Measurements from ENCODE around the gene HIRA.

The HIRA gene

GRCh38 chr22:19410941-19411689, 20.4 kb downstream of the HIRA start:
- no peak for DNase-seq (ENCODE audit: low read depth)

DNA sequence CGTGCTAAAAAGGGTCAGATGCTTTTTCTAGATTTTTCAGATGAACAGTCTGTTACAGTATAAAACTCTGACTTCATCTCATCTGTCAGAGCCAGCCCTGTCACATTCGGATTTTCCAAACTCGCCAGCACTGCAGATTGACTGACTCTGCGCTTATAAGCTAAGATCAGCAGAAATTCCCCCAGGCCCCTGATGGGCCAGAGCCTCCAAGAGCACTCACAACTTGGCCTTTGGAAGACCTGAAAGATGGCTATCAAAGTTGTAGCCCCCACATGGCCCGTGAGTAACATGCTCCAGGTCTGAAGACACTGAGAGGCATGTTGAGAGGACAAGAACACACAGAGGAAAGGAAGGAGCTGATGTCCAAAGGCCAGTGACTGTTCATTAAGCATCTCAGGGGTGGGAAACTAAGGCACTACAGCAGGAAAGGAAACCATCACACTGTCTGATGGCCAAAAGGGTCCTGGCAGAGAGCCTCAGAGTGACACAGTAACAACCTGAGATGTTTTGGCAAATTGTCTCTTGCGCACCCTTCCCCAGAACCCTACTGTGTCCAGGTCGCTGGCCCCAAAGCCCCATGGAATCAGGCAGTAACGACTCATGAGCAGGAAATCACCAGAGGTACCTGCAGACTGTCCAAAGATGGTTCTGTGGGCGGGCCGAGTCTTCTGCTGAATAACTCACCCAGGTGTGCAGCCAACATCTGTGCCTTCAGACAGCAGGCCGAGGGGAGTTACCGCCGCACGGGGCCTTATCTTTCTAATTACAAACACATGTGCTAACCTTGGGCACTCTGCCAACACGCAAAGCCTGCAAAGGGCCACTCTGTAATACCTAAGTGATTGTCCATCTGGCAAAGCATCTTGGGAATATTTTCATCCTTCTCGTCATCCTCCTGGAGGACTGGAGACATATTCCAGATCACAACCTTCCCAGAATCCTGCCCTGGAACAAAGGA, 23.6 kb downstream of the HIRA start:
- DNase-seq (ENCODE audit: low read depth): no peak

GRCh38 chr22:19406846-19407245, 24.7 kb downstream of the HIRA start:
- no peak for DNase-seq (ENCODE audit: low read depth)

GRCh38 chr22:19406281-19406811, 25.2 kb downstream of the HIRA start:
- no peak for DNase-seq (ENCODE audit: low read depth)

DNA sequence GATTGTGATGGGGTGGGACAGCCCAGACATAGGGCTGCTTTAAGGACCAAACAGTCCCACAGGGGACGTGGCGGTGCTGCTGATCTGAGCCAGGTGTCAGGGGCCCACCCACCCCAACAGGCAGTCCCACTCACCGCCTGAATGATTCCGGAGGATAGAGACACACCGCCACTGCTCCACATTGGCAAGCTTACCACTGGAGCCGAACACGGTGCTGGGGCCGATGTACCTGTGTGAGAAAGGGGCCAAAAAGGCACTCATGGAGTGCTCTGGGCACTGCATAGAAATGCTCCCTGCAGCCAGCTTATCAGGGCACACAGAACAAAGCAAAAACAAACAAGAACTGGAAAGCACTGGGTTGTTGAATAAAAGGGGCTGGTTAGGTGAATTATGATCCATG, 25.9 kb downstream of the HIRA start:
- DNase-seq (ENCODE audit: low read depth): no peak

- no peak for DNase-seq (ENCODE audit: low read depth)
These were observed 26.4 kb downstream of the HIRA start for GRCh38 chr22:19405133-19405532.

- no peak for DNase-seq (ENCODE audit: low read depth)
These were observed 26.9 kb downstream of the HIRA start for GRCh38 chr22:19404676-19405075.

- no peak for DNase-seq (ENCODE audit: low read depth)
These were observed 28.8 kb downstream of the HIRA start for GRCh38 chr22:19402642-19403191.

DNA sequence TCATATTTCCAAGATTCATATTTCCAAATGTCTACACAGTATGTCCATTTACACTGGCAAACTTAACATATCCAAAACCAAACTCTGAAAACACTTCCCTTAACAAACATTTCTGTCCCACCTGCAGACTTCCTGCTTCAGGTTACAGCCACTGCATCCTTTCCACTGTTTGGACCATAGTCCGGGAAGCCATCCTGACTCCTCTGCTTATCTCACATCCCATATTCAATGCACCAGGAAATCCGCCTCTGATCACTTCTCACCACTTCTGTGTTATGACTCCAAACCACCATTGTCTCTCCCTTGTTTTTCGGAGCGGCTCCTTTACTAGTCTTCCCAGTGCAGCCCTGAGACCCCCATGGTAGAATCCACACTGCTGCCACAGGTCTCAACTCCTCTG, 30.1 kb downstream of the HIRA start:
- DNase-seq (ENCODE audit: low read depth): no peak

DNA sequence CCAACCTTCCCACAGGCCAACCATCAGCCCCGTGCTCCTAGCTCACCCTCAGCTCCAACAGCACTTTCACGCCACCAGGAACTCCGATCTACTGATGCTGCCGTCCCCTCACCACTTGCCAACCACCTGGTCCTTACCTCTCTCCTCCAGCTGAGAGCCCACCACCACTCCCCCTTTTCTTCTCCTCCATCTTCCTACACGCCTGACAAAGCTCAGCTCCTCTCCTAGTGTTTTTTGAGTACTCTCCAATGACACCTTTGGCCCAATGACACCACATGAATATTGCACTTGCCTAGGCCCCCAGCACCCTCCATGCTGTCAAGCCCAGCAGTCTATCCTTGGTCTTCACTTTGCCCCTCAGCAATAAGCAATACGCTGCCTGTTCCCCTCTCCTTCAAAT, 30.7 kb downstream of the HIRA start:
- no peak for DNase-seq (ENCODE audit: low read depth)

- DNase-seq (ENCODE audit: low read depth): no peak
These were observed 32.9 kb downstream of the HIRA start for GRCh38 chr22:19398652-19399051.

DNA sequence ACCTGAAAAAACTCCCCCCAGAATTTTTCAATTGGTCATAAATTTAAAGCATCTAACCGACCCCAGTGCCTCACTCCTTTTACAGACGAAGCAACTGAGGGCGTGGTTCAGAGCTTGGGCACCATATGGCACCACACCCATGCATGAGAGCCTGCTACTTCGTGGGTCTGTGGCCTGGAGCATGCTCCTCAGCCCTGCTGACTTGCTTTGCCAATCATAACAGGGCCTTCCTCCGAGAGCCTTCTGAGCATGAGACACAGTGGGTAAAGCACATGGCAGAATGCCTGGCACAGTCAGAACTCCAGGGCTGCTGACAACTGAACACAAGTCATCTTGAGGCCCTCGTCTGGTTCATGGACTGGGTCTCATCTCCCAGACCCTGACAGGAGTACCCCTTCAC, 33.3 kb downstream of the HIRA start:
- no peak for DNase-seq (ENCODE audit: low read depth)

- no peak for DNase-seq (ENCODE audit: low read depth)
These were observed 33.8 kb downstream of the HIRA start for GRCh38 chr22:19397734-19398104.

- DNase-seq (ENCODE audit: low read depth): no peak
These were observed 34.4 kb downstream of the HIRA start for GRCh38 chr22:19396934-19397733.

DNA sequence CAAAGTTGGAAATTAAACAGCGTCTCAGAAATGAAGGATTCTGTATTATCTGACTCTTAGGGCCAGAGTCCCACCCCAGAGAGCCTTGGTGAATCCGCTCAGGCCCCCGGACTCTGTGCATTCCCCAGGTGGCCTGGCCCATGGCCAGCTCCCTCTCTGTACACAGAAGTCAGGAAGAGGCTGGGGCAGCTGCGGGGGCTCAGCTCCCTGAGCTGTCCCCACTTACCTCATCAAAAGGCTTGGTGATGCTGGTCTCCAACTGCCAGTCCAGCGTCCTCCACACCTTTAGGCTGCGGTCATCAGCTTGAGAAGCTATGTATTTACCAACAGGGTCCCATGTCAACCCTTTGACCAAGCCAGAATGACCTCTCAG, 35.0 kb downstream of the HIRA start:
- DNase-seq (ENCODE audit: low read depth): no peak

GRCh38 chr22:19395276-19395675, 36.3 kb downstream of the HIRA start:
- no peak for DNase-seq (ENCODE audit: low read depth)

DNA sequence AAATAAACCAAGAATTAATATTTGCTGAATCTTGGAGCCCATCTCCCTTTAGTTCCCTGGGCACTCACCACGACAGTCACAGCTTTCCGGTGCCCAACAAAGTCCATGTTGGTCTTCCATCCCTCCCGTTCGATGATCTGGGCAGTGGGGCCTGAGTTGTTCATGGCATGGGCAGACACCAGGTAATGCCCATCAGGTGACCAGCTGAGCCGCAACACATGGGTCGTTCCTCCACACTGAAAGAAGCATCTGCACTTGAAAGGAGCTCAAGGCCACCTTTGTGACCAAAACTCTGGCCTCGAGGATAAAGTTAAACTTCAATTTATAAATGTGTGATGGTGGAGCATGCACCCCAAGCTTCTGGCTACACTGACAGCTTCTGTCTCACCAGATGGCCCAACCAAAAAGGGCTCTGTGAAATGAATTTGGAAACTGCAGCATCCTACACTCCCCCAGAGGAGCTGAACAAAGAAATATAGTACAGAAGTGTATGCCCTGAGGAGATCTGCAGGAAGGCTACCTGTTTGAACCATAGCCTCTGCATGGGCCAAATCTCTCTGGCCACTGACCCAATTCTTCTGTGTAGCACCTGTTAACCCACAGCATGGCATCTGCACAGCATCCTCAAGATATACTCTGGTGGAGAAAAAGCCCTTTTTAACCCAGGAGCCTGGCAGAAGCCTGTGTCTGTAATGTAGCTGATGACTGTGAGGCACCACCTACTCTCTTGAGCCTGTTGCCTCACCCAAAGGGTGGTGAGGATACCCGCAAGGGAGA, 37.1 kb downstream of the HIRA start:
- no peak for DNase-seq (ENCODE audit: low read depth)

- no peak for DNase-seq (ENCODE audit: low read depth)
These were observed 37.8 kb downstream of the HIRA start for GRCh38 chr22:19393704-19394103.

GRCh38 chr22:19387575-19387974, 44.0 kb downstream of the HIRA start:
- no peak for DNase-seq (ENCODE audit: low read depth)

DNA sequence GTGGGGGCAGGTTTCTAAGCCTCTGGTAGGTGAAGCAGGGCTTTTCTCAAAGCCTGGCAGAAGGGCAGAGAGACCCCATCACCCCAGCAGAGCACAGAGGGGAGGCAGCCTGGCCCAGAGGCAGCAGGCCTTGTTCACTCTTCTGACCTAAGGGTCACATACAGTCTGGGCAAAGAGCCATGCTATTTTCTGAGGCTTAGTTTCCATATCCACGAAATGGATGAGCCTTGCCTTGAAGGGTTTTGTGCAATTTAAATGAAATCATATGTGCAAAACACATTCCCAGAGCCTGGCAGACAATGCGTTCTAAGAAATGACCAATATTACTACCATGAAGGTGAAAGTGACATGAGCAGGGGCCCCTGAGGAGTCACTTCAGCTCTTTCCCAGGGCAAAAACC, 44.5 kb downstream of the HIRA start:
- DNase-seq (ENCODE audit: low read depth): no peak

GRCh38 chr22:19386248-19386647, 45.3 kb downstream of the HIRA start:
- DNase-seq (ENCODE audit: low read depth): no peak

Measured in stimulated activated CD4-positive, alpha-beta T cell treated with anti-CD3 and anti-CD28 coated beads, Interleukin-2, amount 100 ng/mL, for 4 hours (primary cell).